Measurements from ENCODE around the gene FAM222B. TPM values are rescaled to one million over a fixed set of nuclear protein-coding genes. Genes with fewer than 3 reads are reported as not detected.
A peak's percentile ranks its signal among the peaks of the same experiment; 100 is the strongest.

FAM222B gene
- total and polyA plus RNA-seq, 4 donors: 2.8 to 5.4 (median 4.1) TPM

DNA sequence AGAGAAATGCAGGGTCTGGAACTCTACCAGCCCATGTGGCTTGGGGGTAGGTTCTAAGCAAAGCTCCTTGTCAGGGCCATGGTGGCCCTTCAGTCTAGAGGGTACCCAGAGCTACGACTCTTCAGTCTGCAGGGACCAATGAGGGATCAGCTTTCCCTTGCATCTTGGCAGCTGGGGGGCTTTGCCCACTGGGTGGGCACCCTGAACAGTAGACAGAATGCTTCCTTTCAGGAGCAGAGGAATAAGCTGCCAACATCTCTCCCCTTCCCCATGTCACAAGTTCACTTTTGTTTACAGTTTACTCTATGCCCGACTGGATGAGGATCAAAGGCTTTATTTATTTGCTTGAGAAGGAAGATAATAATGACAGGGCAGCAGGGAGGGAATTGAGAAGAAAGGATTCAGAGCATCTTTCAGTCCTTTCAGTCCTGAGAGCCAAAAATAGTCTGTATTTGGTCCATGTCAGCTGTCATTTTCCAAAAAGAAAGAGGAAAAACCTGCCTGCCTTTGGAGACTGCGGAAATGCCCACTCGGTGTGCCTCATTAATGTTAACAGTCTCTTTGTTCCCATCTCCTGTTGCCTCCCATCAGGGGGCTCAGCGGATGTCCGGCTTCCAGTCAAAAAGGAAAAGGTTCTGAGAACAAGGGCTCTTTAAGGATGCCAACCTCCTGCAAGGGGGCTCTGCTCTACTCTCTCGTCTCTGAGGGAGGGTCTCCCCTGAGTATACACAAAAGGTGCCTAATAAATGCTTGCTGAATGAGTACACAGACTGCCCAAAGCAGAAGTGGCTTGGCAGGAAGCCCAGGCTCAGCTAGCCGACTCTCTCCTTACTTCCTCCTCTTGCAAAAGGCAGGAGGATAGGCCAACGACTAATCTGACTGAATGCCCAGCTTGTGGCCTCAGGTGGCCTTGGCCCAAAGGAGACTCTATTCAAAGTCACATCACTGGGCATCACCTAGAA lies 81.7 kb downstream of the FAM222B start:
- Histone ChIP-seq H3K9me3 (ENCODE audit: control insufficient read depth in 4 of 4, low read length in 3 of 4) (no peaks in the 10 kb centered on the region), H3K4me3 (ENCODE audit: low read depth in 1 of 3, low read length in 3 of 3) (no peak overlapping the region), H3K36me3 (ENCODE audit: control insufficient read depth in 4 of 4, insufficient read depth in 3 of 4, low read depth in 1 of 4, low read length in 3 of 4) (peaks cover 7 to 30% (median 13%) of the 10 kb centered on the region in 4 donors), H3K9ac (ENCODE audit: low read depth in 1 of 2, low read length in 2 of 2) (no peak overlapping the region), H3K27ac (ENCODE audit: low read depth in 1 of 2, low read length in 2 of 2) (no peak overlapping the region), H3K27me3 (ENCODE audit: control insufficient read depth in 4 of 4, insufficient read depth in 4 of 4, low read length in 3 of 4) (no peaks in the 10 kb centered on the region), H3K4me1 (ENCODE audit: control insufficient read depth in 4 of 4, insufficient read depth in 4 of 4, low read length in 3 of 4) (peaks cover 0 to 11% (median 7%) of the 10 kb centered on the region in 4 donors)
- WGBS: 45% methylated on average over 9 of the region's 9 CpGs
- TF ChIP-seq RAD21 (IDR thresholded peaks at IDR 0.05): peak in 1 of 2 donors; percentile 47
- TF ChIP-seq, protein P1, sequence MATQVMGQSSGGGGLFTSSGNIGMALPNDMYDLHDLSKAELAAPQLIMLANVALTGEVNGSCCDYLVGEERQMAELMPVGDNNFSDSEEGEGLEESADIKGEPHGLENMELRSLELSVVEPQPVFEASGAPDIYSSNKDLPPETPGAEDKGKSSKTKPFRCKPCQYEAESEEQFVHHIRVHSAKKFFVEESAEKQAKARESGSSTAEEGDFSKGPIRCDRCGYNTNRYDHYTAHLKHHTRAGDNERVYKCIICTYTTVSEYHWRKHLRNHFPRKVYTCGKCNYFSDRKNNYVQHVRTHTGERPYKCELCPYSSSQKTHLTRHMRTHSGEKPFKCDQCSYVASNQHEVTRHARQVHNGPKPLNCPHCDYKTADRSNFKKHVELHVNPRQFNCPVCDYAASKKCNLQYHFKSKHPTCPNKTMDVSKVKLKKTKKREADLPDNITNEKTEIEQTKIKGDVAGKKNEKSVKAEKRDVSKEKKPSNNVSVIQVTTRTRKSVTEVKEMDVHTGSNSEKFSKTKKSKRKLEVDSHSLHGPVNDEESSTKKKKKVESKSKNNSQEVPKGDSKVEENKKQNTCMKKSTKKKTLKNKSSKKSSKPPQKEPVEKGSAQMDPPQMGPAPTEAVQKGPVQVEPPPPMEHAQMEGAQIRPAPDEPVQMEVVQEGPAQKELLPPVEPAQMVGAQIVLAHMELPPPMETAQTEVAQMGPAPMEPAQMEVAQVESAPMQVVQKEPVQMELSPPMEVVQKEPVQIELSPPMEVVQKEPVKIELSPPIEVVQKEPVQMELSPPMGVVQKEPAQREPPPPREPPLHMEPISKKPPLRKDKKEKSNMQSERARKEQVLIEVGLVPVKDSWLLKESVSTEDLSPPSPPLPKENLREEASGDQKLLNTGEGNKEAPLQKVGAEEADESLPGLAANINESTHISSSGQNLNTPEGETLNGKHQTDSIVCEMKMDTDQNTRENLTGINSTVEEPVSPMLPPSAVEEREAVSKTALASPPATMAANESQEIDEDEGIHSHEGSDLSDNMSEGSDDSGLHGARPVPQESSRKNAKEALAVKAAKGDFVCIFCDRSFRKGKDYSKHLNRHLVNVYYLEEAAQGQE (IDR thresholded peaks at IDR 0.05): no peak
- TF ChIP-seq HNF4G (IDR thresholded peaks at IDR 0.05): no peak
- TF ChIP-seq RXRA (IDR thresholded peaks at IDR 0.05): peak; percentile 65 to 76
- TF ChIP-seq GABPA (IDR thresholded peaks at IDR 0.05 in 1 of 2, conservative IDR thresholded peaks at IDR 0.05 in 1 of 2): peak in 1 of 2 donors; percentile 34
- peak; percentile 25 to 38 for TF ChIP-seq HNF4A (conservative IDR thresholded peaks at IDR 0.05)
- TF ChIP-seq, protein P2, sequence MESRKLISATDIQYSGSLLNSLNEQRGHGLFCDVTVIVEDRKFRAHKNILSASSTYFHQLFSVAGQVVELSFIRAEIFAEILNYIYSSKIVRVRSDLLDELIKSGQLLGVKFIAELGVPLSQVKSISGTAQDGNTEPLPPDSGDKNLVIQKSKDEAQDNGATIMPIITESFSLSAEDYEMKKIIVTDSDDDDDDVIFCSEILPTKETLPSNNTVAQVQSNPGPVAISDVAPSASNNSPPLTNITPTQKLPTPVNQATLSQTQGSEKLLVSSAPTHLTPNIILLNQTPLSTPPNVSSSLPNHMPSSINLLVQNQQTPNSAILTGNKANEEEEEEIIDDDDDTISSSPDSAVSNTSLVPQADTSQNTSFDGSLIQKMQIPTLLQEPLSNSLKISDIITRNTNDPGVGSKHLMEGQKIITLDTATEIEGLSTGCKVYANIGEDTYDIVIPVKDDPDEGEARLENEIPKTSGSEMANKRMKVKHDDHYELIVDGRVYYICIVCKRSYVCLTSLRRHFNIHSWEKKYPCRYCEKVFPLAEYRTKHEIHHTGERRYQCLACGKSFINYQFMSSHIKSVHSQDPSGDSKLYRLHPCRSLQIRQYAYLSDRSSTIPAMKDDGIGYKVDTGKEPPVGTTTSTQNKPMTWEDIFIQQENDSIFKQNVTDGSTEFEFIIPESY (IDR thresholded peaks at IDR 0.05): no peak
- no peak for DNase-seq (ENCODE audit: low spot score)

DNA sequence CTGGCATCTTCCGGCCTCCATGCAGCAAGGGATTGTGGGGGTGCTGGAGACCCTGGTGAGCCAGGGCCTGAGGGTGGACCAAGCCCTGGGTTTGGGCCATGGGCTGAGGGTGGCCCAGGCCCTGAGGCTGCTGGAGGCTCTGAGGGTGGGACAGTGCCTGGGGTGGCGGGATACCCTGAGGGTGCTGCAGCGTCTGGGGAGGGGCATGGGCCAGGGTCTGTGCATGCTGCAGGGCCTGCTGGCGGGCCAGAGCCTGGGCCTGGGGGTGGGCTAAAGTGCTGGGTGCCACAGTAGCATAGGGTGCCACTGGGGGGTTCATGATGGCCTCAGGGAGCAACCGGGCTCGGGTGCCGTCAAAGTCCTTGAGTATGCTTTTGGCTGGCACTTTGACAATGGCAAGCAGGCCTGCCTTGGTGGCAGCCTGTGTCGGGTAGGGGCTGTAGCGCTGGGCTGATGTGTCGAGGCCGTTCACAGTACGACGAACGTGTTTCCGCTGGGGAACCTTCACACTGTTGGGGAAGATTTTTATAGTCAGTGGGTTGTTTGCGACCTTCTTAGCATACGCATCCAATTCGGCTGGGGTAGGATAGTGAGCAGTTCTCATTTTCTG lies 83.2 kb downstream of the FAM222B start:
- WGBS: 95% methylated on average over 18 of the region's 18 CpGs
- H3K27ac ChIP-seq (ENCODE audit: low read depth in 1 of 2, low read length in 2 of 2): no peak overlapping the region

More for the DNA sequence above, 83.2 kb downstream of the FAM222B start:
- Histone ChIP-seq H3K9ac (ENCODE audit: low read depth in 1 of 2, low read length in 2 of 2) (no peak overlapping the region), H3K36me3 (ENCODE audit: control insufficient read depth in 4 of 4, insufficient read depth in 3 of 4, low read depth in 1 of 4, low read length in 3 of 4) (peaks cover 4 to 27% (median 8%) of the 10 kb centered on the region in 4 donors), H3K4me3 (ENCODE audit: low read depth in 1 of 3, low read length in 3 of 3) (no peak overlapping the region), H3K4me1 (ENCODE audit: control insufficient read depth in 4 of 4, insufficient read depth in 4 of 4, low read length in 3 of 4) (peaks cover 0 to 11% (median 7%) of the 10 kb centered on the region in 4 donors), H3K27me3 (ENCODE audit: control insufficient read depth in 4 of 4, insufficient read depth in 4 of 4, low read length in 3 of 4) (no peaks in the 10 kb centered on the region), H3K9me3 (ENCODE audit: control insufficient read depth in 4 of 4, low read length in 3 of 4) (no peaks in the 10 kb centered on the region)
- DNase-seq (ENCODE audit: low spot score): no peak
- no peak for TF ChIP-seq YY1 (IDR thresholded peaks at IDR 0.05)
- TF ChIP-seq, protein P3, sequence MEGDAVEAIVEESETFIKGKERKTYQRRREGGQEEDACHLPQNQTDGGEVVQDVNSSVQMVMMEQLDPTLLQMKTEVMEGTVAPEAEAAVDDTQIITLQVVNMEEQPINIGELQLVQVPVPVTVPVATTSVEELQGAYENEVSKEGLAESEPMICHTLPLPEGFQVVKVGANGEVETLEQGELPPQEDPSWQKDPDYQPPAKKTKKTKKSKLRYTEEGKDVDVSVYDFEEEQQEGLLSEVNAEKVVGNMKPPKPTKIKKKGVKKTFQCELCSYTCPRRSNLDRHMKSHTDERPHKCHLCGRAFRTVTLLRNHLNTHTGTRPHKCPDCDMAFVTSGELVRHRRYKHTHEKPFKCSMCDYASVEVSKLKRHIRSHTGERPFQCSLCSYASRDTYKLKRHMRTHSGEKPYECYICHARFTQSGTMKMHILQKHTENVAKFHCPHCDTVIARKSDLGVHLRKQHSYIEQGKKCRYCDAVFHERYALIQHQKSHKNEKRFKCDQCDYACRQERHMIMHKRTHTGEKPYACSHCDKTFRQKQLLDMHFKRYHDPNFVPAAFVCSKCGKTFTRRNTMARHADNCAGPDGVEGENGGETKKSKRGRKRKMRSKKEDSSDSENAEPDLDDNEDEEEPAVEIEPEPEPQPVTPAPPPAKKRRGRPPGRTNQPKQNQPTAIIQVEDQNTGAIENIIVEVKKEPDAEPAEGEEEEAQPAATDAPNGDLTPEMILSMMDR (IDR thresholded peaks at IDR 0.05; ENCODE audit: low read depth, low read length, missing input control): no peak
- TF ChIP-seq, protein P2 (IDR thresholded peaks at IDR 0.05): no peak
- TF ChIP-seq NR2F2 (IDR thresholded peaks at IDR 0.05): no peak
- no peak for TF ChIP-seq RXRA (IDR thresholded peaks at IDR 0.05)
- no peak for TF ChIP-seq GABPA (IDR thresholded peaks at IDR 0.05 in 1 of 2, conservative IDR thresholded peaks at IDR 0.05 in 1 of 2)
- no peak for TF ChIP-seq HNF4A (conservative IDR thresholded peaks at IDR 0.05)
- TF ChIP-seq SP1 (IDR thresholded peaks at IDR 0.05): no peak
- TF ChIP-seq, protein P1 (IDR thresholded peaks at IDR 0.05): no peak
- TF ChIP-seq FOXA1 (IDR thresholded peaks at IDR 0.05): no peak
- TF ChIP-seq JUND (IDR thresholded peaks at IDR 0.05): no peak
- TF ChIP-seq HNF4G (IDR thresholded peaks at IDR 0.05): no peak
- TF ChIP-seq EGR1 (IDR thresholded peaks at IDR 0.05; ENCODE audit: low read depth in 2 of 2): no peak
- TF ChIP-seq FOXA2 (IDR thresholded peaks at IDR 0.05): no peak
- no peak for TF ChIP-seq TAF1 (conservative IDR thresholded peaks at IDR 0.05)

All from liver (tissue), 9 donors.